ENCODE results near the gene CYP4V2.
"Not testable (repeated sequence)": the region's sequence is repeated elsewhere in the genome, so short reads cannot be mapped to it uniquely, and the experiment has no call there.

CYP4V2 gene

DNA sequence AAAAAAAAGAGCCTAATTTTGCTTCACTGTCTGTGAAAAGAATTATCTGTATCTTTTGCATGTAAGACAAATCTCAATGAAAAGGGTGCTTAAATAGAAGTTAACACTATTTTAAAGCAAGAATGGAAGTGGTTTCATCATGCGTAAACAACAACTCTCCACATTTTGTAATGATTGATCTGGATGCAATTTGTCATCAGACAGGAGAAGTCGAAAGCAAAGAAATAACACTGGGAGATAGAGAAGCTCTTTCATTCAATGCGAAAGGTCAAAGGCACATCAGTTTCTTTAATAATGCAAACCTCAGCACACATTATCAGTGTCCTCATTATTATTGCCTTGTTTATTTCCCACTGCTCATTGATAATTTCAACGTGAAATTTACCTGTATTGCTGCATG is 44.8 kb downstream of the CYP4V2 start:
- DNase-seq: no peak

DNA sequence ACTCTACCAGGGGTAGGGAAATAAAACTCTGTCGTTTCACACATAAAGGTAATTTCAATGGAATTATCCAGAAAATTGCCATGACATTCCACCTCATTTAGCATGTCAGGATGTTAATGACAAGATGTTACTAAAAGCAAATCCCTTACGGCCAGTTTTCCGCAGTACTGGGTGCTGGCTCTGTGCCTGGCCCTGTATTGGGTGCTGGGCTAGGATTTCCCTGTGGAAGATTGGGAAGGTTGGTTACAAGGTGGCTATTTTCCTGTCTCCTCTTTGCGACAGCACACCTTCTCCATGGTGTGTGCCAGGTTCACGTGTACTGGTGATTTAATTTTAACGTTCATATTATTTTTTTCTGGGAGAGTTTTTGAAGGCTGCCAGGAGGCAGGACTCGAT is 49.1 kb downstream of the CYP4V2 start:
- DNase-seq: no peak

DNA sequence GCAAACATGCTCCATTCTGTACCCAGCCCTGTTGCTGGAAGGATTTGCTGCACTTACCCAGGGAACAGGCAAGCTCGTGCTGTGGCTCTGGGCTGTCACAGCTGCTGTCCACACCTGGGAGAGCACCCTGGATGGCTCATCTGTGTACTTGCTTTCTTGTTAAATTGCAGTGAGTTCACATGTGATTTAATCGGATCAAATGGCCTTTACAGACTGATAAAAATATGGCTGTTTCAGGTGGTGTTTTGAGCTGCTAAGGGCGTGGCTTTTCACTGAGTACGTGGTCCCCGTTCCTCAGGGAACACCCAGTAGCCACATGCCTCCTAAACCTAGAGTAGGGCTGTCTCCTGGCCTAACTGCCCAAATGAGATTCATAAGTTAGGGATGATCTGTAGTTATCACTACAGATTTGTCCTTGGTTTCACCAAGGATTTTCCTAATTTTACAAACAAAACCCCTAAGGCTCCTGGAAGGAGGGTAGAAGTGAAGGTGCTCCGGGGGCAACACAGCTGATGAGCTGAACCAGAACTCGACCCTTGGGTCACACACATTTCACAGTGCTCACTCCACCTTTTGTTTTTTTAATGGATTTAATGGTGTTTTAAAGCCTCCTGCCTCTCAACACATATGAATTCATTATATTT is 49.6 kb downstream of the CYP4V2 start:
- no peak for DNase-seq

DNA sequence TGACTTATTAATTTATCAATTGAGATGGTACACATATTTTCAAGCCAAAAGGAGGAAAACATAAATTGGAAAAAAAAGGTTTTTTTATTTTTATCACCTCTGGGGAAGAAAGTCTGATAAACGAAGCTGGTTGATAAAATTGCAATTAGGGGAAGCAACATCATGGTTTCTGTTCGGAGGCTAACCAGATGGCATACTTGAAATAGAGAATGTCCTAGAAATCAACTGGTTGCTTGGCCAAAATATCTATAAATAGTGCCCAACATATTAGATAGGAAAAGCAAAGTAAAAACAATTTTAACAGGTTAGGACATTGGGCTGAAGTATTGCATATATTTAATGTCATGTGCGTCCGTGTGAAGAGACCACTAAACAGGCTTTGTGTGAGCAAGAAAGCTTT is 50.2 kb downstream of the CYP4V2 start:
- DNase-seq: no peak

DNA sequence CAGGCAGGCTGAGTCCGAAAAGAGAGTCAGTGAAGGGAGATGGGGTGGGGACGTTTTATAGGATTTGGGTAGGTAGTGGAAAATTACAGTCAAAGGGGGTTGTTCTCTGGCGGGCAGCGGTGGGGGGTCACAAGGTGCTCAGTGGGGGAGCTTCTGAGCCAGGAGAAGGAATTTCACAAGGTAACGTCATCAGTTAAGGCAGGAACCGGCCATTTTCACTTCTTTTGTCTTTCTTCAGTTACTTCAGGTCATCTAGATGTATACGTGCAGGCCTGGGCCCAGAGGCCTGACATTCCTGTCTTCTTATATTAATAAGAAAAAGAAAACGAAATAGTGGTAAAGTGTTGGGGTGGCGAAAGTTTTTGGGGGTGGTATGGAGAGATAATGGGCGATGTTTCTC is 50.7 kb downstream of the CYP4V2 start:
- not testable (repeated sequence) for DNase-seq

DNA sequence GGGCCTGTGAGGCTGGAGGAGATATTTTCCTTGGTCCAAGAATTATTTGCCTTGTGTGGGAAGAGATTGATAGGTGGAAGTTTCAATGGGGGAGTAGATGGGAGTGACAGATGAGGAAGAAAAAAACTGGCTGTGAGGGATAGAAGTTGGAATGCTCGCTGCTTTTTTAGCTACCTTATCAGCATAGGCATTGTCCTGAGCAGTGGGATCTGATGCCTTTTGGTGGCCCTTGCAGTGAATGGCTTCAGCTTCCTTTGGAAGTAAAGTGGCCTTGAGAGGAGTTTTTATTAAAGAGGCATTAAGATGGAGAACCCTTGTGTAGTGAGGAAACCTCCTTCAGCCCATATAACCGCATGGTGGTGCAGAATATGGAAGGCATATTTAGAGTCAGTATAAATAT is 52.0 kb downstream of the CYP4V2 start:
- no peak for DNase-seq

DNA sequence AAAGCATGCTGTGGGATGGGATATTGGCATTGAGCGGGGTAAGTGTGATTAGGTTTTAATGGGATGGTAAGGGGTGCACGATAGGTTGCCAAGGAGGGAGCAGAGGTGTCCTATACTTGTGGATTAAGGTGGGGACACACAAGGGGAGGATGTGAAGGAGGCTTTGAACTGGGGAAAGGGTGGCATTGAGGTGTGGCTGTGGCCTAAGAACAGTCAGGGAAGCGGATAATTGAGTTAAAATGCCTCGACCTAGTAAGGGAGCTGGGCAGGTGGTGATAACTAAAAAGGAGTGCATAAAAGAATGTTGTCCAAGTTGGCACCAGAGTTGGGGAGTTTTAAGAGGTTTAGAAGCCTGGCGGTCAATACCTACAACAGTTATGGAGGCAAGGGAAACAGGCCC is 53.5 kb downstream of the CYP4V2 start:
- DNase-seq: no peak

DNA sequence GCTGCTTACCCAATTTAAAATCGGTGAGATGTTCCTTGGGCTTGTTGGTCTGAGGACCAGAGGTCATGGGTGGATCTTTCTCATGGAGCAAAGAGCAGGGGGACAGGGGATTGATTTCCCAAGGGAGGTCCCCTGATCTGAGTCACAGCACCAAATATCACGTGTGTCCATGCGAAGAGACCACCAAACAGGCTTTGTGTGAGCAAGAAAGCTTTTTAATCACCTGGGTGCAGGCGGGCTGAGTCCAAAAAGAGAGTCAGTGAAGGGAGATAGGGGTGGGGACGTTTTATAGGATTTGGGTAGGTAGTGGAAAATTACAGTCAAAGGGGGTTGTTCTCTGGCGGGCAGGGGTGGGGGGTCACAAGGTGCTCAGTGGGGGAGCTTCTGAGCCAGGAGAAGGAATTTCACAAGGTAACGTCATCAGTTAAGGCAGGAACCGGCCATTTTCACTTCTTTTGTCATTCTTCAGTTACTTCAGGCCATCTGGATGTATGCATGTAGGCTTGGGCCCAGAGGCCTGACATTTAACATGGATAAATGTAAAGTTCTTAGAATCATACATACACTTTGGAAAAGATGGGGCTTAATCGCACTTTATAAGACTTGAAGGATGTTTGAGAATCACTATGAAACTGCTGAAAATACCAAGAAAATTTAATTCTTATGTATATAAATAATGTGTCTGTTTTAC is 55.8 kb downstream of the CYP4V2 start:
- DNase-seq: not testable (repeated sequence)

DNA sequence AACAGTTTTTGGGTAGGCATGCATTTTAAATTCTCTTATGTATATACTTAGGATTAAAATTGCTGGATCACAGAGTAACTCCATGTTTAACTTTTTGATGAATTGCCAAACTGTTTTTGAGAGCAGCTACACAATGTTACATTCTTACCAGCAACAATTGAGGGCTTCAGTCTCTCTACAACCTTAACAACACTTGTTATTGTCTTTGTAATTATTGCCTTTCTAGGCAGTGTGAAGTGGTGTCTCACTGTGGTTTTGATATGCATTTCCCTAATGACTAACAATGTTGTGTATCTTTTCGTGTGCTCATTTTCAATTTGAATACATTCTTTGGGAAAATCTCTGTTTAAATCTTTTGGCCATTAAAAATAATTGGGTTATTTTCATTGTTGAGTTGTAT is 57.3 kb downstream of the CYP4V2 start:
- no peak for DNase-seq

DNA sequence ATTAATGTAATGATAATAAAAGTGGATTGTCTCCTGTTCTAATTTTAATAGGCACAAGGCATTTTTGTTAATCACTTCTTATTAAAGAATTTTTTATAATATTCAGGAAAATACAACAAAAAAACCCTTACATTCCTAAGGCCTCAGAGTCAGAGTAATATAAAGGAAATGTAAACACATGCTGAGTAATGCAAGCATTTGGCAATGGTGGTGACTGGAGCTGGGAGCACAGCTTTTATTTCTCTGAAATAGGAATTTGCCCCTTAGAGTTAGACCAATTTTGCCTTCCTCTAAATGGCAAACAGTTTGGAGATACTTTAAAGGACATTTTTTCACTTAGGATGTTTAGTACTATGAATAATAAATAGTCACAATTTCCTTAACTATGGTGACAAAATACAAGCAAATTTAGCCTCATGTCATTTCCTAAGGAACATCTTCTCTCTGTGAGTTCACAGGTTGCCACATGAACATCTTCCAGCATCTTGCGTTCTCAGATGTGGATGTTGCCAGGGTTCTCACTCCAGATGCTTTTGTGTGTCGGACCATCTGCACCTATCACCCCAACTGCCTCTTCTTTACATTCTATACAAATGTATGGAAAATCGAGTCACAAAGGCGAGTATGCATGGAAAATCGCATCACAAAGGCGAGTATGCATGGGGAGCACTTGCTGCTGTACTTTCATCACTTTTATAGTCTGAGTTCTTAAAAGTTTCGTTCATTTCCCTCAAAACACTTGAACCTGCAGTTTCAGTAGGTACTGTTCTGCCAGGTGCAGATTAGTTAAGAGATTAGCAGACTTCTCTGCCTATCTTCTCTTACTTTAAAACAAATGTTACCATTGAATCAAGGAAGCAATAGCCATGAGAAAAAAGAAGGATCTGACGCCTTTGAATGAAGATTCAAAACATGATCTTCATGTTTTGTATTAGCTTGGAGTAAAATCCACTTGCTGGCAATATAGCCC is 58.7 kb downstream of the CYP4V2 start:
- DNase-seq: no peak

DNA sequence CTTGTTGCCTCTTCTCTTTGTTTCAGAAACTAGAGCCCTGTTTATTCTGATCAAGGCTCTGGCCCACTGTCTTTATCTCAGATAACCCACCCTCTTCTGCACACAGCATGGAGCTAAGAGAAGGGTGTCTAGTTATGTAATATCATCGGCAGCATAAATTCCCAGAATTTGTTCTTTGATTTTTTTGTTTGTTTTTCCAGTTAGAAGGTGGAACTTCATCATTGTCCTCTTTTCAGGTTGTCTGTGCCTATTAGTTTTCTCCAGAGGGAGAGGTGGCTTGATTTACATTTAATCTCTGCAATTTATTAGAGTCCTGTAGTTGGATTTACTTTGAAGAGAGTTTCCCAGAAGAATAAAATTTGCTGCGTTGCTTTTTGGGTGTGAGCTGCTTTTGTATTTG is 59.4 kb downstream of the CYP4V2 start:
- no peak for DNase-seq

DNA sequence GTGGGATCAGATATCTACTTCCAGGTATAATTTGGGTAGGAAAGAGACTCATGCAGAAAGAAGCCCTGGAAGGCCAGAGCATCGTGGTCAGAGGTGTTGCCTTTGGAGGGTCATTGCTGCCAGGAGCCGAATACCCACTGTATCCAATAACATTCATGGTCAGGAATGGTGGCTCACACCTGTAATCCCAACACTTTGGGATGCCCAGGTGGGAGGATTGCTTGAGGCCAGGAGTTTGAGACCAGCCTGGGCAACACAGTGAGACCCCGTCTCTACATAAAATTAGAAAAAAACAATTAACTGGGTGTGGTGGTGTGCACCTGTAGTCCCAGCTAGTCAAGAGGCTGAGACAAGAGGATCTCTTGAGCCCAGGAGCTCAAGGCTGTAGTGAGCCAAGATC is 63.8 kb downstream of the CYP4V2 start:
- no peak for DNase-seq

DNA sequence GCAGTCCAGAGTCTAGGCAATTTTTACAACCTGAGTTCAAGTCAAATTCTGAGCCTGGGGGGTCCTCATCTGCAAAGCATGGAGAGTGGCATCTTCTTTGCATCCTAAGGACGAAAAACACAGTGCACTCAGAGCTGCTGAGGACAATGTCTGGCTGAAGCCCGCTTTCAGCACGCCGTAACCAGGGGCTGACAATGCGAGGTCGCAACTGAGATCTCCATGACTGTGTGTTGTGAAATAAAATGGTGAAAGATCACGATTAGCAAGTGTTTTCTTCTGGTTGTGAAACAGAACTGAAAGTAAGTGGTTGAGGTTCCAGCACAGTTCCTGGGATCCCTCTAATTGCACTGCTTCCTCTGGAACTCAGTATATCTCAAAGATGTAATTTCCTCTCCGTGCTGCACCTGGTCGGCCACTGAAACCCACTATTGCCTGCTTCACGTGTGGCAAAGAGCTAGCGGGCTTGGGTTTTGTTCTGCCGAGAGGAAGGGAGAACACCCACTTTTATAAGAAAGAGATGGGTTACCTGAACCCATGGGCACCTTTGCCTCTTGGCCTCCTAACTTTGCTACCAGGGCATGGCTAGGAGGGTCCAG is 66.9 kb downstream of the CYP4V2 start:
- DNase-seq: no peak

DNA sequence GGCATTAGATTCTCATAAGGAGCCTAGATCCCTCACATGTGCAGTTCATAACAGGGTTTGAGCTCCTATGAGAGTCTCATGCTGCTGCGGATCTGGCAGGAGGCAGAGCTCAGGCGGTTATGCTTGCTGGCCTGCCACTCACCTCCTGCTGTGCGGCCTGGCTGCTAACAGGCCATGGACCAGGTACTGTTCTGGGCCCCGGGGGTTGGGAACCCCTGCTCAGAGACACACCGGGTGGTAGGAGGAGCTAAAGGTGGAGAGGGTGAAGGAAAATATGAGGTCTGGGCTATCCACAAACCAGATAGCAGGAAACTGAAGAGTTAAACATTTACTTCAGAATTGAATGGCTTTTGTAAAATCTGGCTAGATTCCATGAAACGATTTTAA is 68.7 kb downstream of the CYP4V2 start:
- DNase-seq: peak in 1 of 4 experiments; percentile 1

All from activated CD4-positive, CD25-positive, alpha-beta regulatory T cell (primary cell).